VCaP (cell line): ENCODE data around the gene HRG.

Experiments used
- H3K27ac ChIP-seq: fragments of 450-650 bp; 2 replicates; pipeline ENCODE4 v1.5.1; 2017
- CTCF ChIP-seq: fragments of 450-650 bp; conservative IDR thresholded peaks from 2 replicates; pipeline ENCODE4 v1.5.1; 2017; ENCODE audit warnings: mild to moderate bottlenecking, moderate library complexity

HRG gene

GRCh38 chr3:186651678-186652215 lies 14.1 kb upstream of the HRG start:
- no peak overlapping the region for H3K27ac ChIP-seq
- TF ChIP-seq CTCF = no peak

- H3K27ac ChIP-seq = no peak overlapping the region
- no peak for TF ChIP-seq CTCF
These were observed 12.6 kb upstream of the HRG start for GRCh38 chr3:186653080-186653707.

GRCh38 chr3:186653984-186654383 lies 11.8 kb upstream of the HRG start:
- H3K27ac ChIP-seq = no peak overlapping the region
- TF ChIP-seq CTCF = no peak

- TF ChIP-seq CTCF = no peak
- no peak overlapping the region for H3K27ac ChIP-seq
These were observed 2.3 kb upstream of the HRG start for GRCh38 chr3:186663361-186664118.

- no peak overlapping the region for H3K27ac ChIP-seq
- TF ChIP-seq CTCF = no peak
These were observed 1.7 kb upstream of the HRG start for GRCh38 chr3:186664119-186664495.

GRCh38 chr3:186664506-186664905 lies 1.3 kb upstream of the HRG start:
- no peak overlapping the region for H3K27ac ChIP-seq
- TF ChIP-seq CTCF = no peak

- TF ChIP-seq CTCF = no peak
- no peak overlapping the region for H3K27ac ChIP-seq
These were observed 2.6 kb downstream of the HRG start for GRCh38 chr3:186668426-186668825.
